CD4-positive, alpha-beta T cell treated with Interleukin-6 at 100 ng/mL for 8 hours (primary cell): Measurements from ENCODE around the gene BAHCC1.
"Not testable (repeated sequence)": the region's sequence is repeated elsewhere in the genome, so short reads cannot be mapped to it uniquely, and the experiment has no call there.

ENCODE experiments used
- DNase-seq: peaks from one replicate; pipeline ENCODE4 v3.0.0-alpha.2; 2020; ENCODE audit warnings: mixed read lengths, low spot score

The BAHCC1 gene

DNA sequence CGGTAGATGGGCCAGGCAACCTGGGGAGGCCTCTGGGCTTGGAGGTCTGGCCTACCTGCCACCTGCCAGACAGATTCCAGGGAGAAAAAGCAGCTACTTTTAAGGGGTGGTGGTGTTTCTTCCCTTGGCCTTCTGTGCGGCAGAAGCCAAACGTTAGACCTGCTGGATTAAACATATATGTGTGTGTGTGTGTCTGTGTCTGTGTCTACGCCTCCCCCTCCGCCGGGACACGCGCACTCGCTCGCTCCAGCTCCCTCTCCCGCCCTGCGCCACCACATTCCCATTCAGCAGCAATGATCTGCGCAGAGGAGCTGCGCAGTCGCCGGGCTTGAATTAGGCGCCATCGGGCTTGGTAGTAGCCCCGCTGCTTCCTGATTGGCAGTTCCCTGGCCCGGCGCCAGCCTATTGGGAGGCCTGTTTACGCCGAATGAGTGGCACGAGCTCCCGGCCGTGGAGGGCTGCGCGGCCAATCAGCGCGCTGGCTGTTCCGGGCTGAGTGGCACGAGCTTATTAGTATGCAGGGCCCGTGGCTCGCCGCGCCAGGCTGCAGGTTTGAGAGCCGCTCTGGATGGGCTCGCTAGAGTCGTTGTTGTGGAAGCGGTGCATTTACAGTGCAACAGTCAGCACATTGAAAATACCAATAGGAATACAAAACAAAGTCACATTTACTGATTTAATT lies at the start of gene BAHCC1:
Gene BAHCC1 (plus strand): TSS at position 537 of the 679 bp plus-strand sequence. CDS start 4,283 bp downstream, outside the sequence.
- DNase-seq, result peak; percentile 77

DNA sequence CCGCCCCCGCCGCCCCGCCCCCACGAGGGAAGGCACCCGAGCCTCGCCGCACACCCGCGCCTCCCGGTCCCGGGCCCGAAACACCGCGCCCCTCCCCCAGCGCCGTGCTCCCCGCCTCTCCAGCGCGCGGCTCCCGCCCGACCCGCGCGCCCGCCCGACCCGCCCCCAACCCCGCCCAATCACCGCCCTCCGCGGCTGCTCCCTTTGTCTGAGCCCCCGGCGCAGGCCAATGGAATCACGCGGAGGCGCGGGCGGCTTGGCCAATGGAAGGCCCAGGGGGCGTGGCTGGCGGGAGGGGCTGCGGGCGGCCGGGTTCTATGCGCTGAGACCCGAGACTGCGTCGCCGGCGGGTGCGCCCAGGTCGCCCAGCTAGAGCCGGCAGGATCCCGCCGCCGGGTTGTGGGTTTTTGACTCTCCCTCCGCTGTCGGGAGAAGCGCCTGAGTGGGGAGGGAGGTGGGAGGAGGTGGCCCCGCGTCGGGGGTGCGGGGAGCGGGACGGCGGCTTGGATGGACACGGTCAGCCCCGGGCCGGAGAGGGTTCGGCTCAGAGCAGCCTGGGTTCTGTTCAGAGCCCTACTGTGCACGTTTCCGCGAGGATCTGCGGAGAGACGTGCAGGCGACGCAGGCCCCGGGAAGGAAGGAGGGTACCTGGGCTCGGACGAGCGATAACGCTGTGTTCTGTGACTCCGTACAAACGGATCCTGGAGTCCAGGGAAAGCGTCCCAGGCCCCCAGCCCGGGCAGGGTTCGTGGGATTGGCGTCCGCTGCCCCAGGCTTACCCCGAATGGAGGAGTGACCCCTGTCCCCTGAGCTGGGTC lies 49.0 kb upstream of the BAHCC1 start:
- peak; percentile 93 for DNase-seq

DNA sequence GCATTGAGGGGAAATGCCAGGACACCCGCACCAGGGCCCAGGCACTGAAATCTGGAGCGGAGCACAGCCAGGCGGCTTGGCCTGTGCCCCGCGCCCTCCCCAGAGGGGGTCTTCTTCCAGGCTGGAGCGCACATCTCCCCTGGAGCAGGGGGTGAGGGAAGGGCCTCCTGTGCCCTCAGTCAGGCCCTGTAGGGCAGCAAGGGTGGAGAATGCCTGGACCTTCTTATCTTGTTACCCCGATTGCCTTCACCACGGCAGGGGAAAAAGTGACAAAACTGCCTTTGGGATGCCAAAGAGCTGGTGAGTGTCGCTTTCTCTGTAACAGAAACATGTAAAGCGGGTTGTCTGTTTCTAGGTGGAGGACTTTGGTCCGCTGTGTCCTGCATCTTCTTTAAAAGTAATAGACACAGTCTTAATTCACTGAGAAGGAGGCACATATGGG lies 48.3 kb upstream of the BAHCC1 start:
- DNase-seq, result no peak

DNA sequence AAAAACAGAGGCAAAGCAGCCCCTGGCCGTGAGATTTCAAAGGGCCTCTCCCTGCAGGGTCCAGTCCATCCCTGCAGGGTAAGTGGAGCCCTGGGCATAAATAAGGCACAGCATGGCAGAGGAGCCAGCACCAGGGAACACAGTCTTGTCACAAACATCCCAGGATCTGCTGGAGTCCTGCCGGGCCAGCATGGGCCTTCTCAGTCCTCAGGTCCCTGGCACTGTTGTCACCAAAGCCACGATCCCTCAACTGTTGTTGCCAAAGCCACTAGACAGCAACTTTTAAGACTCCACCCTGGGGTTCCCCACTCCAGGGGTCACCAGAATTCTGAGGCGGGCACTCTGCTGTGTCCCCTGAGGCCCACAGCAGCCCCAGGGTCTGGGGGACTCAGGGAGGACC lies 47.8 kb upstream of the BAHCC1 start:
- no peak for DNase-seq

DNA sequence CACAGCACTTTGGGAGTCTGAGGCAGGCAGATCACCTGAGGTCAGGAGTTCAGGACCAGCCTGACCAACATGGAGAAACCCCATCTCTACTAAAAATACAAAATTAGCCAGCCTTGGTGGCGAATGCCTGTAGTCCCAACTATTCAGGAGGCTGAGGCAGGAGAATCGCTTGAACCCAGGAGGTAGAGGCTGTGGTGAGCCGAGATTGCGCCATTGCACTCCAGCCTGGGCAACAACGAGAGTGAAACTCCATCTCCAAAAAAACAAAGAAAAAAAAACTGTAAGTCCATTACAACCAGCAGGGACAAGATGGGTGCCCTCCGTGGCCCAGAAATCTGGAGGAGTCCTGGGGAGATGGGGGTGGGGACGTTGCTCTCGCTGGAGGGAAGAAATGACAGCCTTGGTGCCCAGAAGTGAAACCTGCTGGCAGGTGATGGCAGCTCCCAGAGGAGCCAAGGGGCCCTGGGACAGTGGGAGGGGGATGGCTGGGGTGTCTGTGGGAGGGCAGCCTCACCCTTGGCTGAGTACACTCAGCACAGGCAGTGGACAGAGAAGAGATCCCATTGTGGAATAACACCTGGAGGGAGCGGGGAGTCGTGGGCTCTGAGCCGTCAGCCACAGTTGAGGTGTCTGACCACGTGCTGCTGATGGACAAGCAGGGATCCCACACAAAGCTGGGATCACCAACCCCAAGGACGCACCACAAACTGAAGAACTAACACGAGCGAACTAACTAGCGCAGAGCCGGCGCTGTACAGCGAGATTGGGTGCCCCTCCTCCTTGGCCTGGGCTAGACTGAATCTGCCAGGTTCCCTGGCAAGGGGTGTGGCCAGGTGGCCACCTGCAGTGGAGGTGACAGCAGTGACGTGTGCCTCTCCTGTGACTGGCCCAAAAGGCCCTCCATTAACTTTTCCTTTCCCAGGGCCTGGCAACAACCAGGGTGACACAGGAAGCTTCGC lies 46.9 kb upstream of the BAHCC1 start:
- DNase-seq, result no peak

DNA sequence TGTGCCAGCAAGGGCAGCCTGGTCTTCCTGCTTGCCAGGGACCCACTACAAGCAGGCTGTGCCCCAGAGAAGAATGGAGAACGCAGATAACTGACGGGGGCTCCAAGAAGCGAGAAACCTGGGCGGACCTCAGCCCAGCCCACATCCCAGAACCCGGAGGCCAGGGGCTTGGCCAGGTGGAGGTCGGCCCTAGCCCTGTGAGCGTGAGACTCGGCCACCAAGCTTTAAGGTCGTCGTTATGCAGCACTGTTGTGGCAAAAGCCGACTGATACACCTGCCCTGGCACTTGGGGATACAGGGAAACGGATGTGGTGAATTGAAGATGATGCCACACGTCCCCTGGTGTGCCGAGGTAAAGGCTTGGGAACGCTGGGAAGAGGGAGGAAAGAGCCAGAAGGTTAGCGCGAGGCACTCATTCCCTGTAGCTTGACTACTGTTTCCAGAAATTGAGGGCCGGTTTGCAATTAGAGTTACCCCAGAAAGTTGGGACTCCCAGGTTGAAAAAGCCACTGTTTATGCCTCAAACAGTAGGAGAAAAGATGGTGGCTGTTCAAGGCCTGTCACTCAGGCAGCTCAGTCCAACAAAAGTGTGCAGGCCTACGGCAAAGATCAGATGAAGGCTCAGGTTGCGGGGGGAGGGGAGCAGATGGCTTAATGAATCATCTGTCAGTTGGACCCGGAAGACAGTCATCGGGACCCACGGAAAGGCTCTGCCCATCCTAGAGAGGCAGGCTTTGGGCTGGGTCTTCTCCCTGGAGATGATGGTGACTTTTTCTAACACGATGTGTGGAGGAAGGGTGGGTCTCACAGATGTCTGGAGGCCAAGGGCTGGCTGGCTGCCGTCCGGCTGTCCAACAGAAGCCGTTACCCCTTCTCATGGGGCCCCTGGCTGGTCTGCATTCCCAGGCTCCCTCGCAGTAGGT lies 45.6 kb upstream of the BAHCC1 start:
- no peak for DNase-seq

DNA sequence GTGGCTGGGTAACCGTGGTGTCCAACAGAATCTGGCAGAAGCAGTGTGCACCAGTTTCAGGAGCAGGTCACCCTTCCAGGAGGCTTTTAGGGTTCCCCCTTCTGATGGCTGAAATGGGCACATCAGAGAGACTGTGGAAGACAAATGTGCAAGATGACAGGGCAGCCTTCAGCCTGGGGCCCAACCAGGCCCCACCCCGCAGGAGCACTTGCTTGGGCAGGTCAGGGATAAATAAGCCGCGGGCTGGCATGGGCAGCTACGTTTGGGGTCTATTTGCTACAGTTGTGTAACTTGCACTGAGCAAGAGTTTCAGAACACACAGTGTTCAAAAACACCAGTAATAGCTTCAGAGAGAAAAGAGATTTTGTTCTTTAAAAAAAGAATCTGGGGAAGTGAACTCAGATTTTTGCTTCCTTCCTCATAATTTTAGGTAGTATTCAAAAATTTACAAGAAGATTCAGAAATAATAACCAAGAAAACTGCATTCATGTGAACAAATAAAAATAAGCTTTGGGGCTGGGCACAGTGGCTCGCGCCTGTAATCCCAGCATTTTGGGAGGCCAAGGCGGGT lies 44.9 kb upstream of the BAHCC1 start:
- DNase-seq, result no peak

DNA sequence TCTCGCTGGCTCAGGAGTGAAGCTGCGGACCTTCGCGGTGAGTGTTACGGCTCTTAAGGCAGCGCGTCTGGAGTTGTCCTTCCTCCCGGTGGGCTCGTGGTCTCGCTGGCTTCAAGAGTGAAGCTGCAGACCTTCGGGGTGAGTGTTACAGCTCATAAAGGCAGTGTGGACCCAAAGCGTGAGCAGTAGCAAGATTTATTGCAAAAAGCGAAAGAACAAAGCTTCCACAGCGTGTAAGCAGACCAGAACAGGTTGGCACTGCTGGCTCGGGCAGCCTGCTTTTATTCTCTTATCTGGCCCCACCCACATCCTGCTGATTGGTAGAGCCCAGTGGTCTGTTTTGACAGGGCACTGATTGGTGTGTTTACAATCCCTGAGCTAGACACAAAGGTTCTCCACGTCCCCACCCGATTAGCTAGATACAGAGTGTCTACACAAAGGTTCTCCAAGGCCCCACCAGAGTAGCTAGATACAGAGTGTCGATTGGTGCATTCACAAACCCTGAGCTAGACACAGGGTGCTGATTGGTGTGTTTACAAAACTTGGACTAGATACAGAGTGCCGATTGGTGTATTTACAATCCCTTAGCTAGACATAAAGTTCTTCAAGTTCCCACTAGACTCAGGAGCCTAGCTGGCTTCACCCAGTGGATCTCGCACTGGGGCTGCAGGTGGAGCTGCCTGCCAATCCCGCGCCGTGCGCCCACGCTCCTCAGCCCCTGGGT lies 43.8 kb upstream of the BAHCC1 start:
- not testable (repeated sequence) for DNase-seq

DNA sequence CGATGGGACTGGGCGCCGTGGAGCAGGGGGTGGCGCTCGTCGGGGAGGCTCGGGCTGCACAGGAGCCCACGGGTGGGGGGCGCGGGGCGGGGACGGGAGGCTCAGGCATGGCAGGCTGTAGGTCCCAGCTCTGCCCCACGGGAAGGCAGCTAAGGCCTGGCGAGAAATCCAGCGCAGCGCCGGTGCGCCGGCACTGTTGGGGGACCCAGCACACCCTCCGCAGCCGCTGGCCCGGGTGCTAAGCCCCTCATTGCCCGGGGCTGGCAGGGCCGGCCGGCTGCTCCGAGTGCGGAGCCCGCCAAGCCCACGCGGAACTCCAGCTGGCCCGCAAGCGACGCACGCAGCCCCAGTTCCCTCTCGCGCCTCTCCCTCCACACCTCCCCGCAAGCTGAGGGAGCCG lies 43.2 kb upstream of the BAHCC1 start:
- DNase-seq, result not testable (repeated sequence)

DNA sequence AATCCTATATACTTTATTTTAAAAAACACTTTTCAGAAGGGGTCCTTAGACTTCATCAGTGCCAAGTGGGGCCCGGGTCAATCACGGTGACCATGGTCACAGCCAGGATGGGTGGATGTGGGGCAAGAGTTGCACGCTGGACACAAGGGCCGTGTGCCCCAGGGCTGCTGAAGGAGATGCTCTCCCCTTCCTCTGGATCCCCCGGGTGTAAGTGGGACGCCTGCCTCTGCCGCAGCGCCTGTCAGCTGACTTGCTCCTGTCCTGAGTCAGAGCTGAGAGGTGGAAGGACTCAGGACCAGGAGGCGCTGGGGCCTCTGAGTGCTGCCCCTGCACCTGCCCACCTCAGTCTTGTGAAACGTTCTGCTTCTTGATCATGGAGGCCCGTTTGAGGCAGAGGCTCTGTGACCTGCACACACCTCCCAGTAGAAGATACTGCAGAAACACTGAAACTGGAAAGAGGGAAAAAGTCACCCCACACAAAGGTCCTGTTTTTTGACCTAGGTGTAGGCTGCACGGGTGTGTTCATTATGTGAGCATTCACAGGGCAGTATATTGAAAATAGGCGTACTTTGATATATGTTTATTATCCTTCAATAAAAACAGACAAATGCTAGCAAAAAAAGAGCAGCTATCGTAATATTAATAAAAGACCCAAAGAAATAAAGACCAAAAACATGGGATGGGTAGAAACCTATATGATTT lies 40.9 kb upstream of the BAHCC1 start:
- DNase-seq, result no peak

DNA sequence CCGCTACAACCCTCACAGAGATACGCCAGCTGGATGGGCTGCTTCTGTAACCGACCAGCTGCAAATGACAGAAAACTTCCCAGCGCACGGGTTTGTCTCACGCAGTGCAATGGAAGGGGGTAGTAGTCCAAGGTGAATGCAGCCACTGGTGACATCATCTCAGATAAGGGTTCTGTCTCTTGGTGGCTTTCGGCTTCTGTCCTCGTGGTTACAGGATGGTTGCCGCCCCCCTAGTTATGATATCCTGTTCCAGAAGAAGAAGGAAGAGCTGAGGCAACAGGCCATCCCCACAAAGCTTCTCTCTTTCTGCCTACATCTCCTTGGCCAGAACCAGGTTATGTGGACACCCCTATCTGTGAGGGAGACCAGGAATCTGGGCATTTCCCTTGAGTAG lies 40.3 kb upstream of the BAHCC1 start:
- no peak for DNase-seq

DNA sequence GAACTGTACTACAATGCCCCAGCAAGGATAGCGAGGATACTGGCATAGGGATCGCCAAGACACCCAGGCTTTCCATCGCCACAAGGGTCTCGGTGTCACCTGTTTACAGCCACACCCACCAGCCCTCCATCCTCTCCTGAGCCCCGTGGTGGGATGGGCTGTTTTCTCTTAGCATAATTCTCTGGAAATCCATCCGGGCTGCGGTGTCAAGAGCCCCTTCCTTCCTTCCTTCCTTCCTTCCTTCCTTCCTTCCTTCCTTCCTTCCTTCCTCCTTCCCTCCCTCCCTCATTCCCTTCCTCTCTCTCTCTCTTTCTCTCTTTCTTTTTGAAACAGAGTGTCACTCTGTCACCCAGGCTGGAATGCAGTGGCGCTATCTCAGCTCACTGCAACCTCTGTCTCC lies 36.0 kb upstream of the BAHCC1 start:
- DNase-seq, result no peak

DNA sequence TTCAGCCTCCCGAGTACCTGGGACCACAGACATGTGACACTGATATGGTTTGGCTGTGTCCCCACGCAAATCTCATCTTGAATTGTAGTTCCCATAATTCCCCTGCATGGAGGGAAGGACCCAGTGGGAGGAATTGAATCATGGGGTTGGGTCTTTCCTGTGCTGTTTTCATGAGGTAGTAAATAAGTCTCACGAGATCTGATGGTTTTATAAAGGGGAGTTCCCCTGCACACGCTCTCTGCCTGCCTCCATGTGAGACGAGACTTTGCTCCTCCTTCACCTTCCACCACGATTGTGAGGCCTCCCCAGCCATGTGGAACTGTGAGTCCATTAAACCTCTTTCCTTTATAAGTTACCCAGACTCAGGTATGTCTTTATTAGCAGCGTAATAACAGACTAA lies 33.3 kb upstream of the BAHCC1 start:
- DNase-seq, result not testable (repeated sequence)

DNA sequence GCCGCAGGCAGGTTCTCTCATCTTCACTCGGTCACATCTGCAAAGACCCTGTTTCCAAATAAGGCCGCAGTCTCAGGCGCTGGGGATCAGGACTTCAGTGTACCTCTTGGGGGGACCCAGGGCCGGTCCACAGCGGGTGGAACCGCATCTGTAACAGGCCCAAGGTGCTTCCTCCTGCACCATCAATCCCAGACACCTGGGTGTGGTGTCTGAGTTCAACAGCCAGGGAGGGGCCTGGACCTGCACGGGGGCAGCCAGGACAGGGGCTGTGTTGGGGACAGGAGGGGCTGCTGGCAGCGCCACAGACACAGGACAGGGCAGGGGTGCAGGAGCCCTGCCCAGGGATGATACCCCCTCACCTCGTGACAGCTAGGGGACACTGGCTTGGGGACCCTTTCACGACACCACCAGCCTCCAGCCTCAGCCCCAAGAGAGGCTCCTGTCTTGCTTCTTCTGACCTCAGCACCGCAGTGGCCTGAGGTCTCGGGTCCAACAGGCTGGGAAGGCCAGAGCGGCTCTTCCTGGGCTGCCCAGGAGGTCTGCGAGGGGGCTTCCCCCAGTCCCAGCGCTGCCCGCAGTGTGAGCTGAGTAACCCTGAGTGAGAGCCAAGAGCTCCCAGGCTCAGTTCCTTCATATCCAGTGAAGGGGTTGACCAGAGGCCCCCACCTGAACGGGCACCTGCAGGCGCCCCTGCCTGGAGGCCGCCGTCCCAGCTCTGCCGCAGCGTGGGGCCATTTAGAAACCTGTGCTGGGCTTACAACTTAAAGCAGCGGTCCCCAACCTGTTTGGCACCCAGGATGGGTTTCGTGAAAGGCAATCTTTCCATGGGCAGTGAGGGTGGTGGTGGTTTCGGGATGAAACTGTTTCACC lies 30.7 kb upstream of the BAHCC1 start:
- DNase-seq, result no peak

DNA sequence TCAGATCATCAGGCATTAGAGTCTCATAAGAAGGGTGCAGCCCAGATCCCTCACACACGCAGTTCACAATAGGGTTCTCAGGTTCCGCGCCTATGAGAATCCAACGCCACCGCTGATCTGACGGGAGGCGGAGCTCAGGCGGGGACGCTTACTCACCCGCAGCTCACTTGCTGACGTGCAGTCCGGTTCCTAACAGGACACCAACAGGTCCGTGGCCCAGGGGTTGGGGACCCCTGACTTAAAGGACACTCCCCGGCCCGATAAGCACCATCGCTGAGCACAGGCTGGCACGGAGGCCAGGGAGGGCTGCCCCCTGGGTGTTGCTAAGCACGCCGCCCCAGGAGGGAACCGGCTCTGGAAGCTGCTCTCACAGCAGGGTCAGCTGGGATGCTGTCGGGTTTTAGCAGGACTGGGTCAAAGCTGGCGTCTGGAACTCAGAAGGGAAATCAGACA lies 30.1 kb upstream of the BAHCC1 start:
- no peak for DNase-seq

DNA sequence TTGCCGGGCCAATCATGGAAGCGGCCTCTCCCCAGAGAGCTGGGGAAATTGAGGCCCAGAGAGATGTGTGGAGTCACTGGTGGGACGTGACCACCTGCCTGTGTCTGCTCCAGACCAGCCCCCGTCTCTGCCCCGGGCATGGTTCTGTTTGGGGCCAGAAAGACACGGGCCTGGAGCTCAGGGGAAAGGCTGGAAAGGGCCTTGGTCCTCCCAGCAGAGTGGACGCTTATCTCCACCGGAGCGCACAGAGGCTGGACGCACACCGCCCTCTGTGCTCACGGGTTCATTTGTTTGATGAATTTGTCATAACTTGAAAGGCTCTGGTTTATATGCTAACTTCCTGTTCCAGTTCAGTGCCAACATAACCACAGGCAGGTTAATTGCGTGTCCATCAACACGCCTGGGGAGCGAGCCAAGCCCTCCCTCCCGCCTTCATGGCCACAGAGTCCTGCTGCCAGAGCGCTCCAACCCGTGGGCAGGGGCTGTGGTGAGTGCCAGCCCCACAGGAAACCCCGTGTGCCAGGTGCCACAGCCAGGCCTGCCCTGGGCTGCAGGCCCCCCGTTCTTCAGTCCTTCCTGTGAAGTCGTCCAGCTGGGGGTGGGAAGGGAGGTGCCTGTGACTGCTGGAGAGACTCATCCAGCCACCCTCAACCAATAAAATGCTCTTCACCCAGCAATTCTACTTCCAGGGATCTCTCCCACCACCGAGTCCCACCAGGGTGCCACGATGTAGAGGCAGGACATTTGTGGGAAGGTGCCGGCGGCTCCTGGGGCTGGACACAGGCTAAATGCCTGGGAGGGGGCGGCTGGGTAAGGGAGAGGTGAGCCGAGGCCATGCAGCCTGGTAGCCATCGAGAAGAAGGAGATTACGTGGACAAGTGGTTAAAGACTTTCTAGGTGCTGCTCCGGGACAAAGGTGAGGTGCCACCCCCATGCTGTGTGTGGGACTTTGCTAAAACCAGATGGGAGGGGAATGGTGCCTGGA lies 29.4 kb upstream of the BAHCC1 start:
- peak; percentile 19 for DNase-seq

DNA sequence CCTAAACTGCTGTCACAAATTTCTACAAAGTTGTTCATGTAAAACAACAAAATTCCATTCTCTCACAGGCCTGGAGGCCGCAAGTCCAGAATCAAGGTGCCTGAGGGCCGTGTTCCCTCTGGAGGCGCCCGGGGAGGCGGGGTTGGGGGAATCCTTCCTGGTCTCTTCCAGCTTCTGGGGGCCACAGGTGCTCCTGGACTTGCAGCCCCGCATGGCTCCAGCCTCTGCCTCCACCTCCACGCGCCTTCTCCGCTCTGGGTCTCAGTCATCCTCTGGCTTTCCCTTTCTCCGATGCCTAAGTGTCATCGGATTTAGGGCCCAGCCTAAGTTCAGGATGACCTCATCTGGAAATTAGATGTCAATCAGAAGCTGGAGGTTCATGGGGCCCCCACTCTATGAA lies 28.6 kb upstream of the BAHCC1 start:
- DNase-seq, result no peak
